Muscle of leg (tissue), 11 donors: ENCODE data around the gene NCAM2. TPM values are rescaled to one million over a fixed set of nuclear protein-coding genes. Genes with fewer than 3 reads are reported as not detected.
"Not testable (repeated sequence)": the region's sequence is repeated elsewhere in the genome, so short reads cannot be mapped to it uniquely, and the experiment has no call there.

Source experiments
- DNase-seq: peaks from one replicate; pipeline ENCODE4 v3.0.0; 2013
- H3K27ac ChIP-seq: one replicate; pipeline ENCODE4 v1.5.1; 2013; ENCODE audit warnings: mild to moderate bottlenecking, low read length, control low read depth
- H3K27me3 ChIP-seq: one replicate; pipeline ENCODE4 v1.6.1; 2013; ENCODE audit warnings: low read length; ENCODE audit not compliant: control insufficient read depth, insufficient read depth
- H3K36me3 ChIP-seq: one replicate; pipeline ENCODE4 v1.6.1; 2013; ENCODE audit warnings: low read length; ENCODE audit not compliant: control insufficient read depth, insufficient read depth
- H3K4me1 ChIP-seq: one replicate; pipeline ENCODE4 v1.6.1; 2013; ENCODE audit warnings: low read length; ENCODE audit not compliant: control insufficient read depth, insufficient read depth
- H3K4me3 ChIP-seq: one replicate; pipeline ENCODE4 v1.5.1; 2013; ENCODE audit warnings: low read length, control low read depth
- H3K9me3 ChIP-seq: replicated peaks from 2 replicates; pipeline ENCODE4 v1.6.1; 2013; ENCODE audit warnings: low read depth, low read length; ENCODE audit not compliant: control insufficient read depth
- WGBS: methylation state at CpG from one replicate; pipeline ENCODE4 v1.1.5; 2013; ENCODE audit warnings: missing lambda C conversion rate; ENCODE audit not compliant: insufficient coverage; 5-methylcytosine and 5-hydroxymethylcytosine counted together
- polyA plus RNA-seq, 8 donors: library from polyadenylated mRNA; unstranded; fragments of 120-200 nt; gene quantifications; one replicate each; pipeline versions ENCODE4 v1.2.1 to v1.2.3, GENCODE V29; 2013; ENCODE audit warnings: inconsistent platforms in 1 of 8, low replicate concordance in 1 of 8; ENCODE audit not compliant: insufficient read length in 8 of 8, insufficient read depth in 1 of 8
- total RNA-seq: library from RNA; stranded (reverse); fragments of 120-200 nt; gene quantifications from one replicate; pipeline ENCODE4 v1.2.4, GENCODE V29; 2013

Gene NCAM2
- total and polyA plus RNA-seq, 9 donors: 3.5 to 9.3 (median 4.7) TPM

DNA sequence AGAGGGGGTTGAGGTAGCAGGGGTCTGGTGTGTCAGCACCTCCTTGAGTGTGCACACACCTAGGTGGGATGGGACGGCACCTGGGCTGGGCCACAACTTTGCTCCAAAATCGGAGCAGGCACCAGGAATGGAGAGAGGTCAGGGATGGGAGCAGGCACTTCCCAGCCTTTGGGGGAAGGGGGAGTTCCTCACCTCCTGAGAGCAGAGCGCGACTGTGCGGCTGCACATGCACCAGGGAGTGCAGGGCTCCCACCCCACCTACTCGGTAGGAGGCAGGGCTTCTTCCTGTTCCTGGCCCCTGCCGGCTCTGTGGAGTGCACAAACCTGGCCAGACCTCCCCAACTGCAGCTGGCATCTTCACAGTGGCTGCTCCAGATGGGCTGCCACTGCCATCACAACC, 399.3 kb downstream of the NCAM2 start:
- Histone ChIP-seq H3K27me3 (no peaks in the 10 kb centered on the region), H3K9me3 (peaks cover 21% of the 10 kb centered on the region), H3K4me3 (no peak overlapping the region), H3K27ac (no peak overlapping the region), H3K4me1 (no peaks in the 10 kb centered on the region), H3K36me3 (no peaks in the 10 kb centered on the region)
- 94% methylated on average over 3 of the region's 7 CpGs for WGBS
- DNase-seq: no peak

DNA sequence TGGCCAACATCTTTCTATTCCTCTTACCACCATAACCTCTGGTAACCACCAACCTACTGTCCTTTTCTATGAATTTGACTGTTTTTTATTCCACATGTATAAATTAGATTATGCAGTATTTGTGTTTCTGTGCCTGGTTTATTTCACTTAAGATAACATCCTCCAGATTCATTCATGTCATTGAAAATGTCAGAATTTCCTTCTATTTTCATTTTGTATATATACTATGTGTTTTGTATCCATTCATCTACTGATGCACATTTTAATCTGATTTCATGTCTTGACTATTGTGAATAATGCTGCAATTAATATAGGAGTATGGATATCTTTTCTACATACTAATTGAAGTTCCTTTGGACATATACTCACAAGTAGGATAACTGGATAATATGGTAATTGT, 403.2 kb downstream of the NCAM2 start:
- Histone ChIP-seq H3K9me3 (peaks cover 19% of the 10 kb centered on the region), H3K27ac (no peak overlapping the region)
- no peak for DNase-seq

DNA sequence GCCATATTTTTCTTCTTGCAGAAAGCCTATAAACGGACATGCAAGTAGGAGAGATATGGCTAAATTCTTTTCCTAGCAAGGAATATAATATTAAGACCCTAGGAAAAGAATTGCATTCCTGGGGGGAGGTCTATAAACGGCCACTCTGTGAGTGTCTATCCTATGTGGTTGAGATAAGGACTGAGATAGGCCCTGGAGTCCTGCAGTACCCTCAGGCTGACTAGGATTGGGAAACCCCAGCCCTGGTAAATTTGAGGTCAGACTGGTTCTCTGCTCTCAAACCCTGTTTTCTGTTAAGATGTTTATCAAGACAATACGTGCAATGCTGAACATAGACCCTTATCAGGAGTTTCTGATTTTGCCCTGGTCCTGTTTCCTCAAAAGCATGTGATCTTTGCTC, 404.0 kb downstream of the NCAM2 start:
- peaks cover 12% of the 10 kb centered on the region for H3K9me3 ChIP-seq
- not testable (repeated sequence) for H3K4me1 ChIP-seq, DNase-seq, H3K36me3 ChIP-seq, H3K27me3 ChIP-seq, H3K27ac ChIP-seq, H3K4me3 ChIP-seq
- WGBS: 95% methylated on average over 2 of the region's 3 CpGs

More for the DNA sequence above, 403.2 kb downstream of the NCAM2 start:
- Histone ChIP-seq H3K36me3 (no peaks in the 10 kb centered on the region), H3K4me3 (no peak overlapping the region), H3K4me1 (no peaks in the 10 kb centered on the region), H3K27me3 (no peaks in the 10 kb centered on the region)

DNA sequence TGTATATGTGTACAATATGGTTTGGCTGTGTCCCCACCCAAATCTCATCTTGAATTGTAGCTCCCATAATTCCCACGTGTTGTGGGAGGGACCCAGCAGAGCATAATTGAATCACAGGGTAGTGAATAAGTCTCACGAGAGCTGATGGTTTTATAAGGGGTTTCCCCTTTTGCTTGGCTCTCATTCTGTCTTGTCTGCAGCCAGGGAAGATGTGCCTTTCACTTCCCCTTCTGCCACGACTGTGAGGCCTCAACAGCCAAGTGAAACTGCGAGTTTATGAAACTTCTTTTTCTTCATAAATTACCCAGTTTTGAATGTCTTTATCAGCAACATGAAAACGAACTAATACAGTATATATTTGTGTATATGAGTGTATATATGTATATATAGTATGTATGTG, 406.1 kb downstream of the NCAM2 start:
- H3K36me3 ChIP-seq, H3K27me3 ChIP-seq, H3K4me1 ChIP-seq, H3K4me3 ChIP-seq, H3K9me3 ChIP-seq, DNase-seq, H3K27ac ChIP-seq: not testable (repeated sequence)
- WGBS: no CpG with 5 or more reads among the region's 5 CpGs

DNA sequence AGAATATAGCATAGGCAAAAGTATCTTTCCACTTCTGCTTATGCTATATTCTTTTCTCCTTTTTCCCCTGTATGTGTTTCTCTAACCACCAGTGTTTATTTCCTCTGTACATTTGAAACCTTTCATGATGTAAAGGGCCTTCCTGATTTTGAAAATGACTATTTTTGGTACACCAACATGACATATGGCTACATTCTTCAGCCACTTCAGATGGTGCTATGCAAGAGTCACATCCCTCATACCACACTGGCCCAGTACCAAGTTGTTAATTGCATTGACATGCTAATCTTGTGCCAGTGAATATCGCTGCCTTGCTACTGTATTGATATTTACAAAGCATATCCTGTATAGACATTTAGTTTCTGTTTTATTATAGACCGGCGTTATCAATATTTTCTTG, 408.7 kb downstream of the NCAM2 start:
- no peaks in the 10 kb centered on the region for H3K36me3 ChIP-seq
- no CpG with 5 or more reads among the region's 3 CpGs for WGBS
- no peak overlapping the region for H3K27ac ChIP-seq
- peaks cover 6% of the 10 kb centered on the region for H3K9me3 ChIP-seq
- H3K4me3 ChIP-seq: no peak overlapping the region
- no peaks in the 10 kb centered on the region for H3K4me1 ChIP-seq
- no peaks in the 10 kb centered on the region for H3K27me3 ChIP-seq
- DNase-seq: no peak

DNA sequence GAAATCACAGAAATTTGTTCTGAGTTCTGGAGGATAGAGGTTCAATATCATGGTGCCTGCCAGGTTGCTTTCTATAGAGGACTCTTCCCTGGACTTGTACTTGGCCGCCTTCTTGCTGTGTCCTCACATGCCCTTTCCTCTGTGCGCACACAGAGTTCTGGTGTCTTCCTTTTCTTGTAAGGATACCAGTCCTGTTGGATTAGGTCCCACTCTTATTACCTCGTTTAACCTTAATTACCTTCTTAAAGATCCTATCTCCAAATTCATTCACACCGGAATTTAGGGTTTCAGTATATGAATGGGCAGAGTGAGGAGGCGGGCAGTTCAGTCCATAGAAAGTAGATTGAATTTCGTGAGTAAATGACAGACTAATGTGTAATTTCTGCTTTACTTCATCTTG, 413.9 kb downstream of the NCAM2 start:
- Histone ChIP-seq H3K27me3 (no peaks in the 10 kb centered on the region), H3K4me3 (no peak overlapping the region), H3K4me1 (no peaks in the 10 kb centered on the region), H3K36me3 (no peaks in the 10 kb centered on the region), H3K9me3 (no peaks in the 10 kb centered on the region), H3K27ac (no peak overlapping the region)
- no peak for DNase-seq
- WGBS: 100% methylated on average over 1 of the region's 6 CpGs

DNA sequence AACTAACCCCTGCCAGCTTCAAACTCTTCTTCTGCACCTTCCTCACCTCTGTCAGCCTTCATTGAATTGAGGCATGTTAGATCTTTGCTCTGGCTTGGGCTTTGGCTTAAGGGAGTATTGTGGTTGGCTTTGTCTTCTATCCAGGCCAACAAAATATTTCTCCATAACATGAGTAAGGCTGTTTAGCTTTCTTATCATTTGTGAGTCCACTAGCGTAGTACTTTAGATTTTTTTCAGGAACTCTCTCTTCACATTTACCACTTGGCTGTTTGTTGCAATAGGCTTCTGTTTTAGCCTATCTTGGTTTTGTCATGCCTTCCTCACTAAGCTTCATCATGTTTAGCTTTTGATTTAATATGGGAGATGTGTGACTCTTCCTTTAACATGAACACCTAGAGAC, 417.5 kb downstream of the NCAM2 start:
- Histone ChIP-seq H3K9me3 (no peaks in the 10 kb centered on the region), H3K27me3 (no peaks in the 10 kb centered on the region), H3K27ac (no peak overlapping the region), H3K36me3 (no peaks in the 10 kb centered on the region), H3K4me1 (no peaks in the 10 kb centered on the region), H3K4me3 (no peak overlapping the region)
- DNase-seq: no peak
- no CpG with 5 or more reads among the region's 1 CpG for WGBS

DNA sequence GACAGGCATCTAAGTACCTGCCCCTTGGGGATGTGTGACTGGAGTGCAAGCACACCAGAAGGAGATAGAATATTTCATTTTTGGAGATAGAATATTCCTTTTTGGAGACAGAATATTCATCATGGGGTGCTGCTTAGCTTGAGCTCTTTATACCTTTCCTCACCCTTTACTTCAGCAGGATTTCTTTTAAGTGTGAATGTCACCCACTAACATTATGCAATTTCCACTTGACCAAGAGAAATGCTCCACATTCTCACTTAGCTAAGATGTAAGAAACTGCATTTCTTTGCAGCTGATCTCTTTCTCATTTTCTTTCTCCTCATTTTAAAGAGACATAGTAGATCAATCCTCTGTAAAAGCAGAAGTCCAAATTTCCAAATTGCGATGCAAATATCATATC, 436.7 kb downstream of the NCAM2 start:
- no peak for DNase-seq
- Histone ChIP-seq H3K9me3 (no peaks in the 10 kb centered on the region), H3K4me1 (no peaks in the 10 kb centered on the region), H3K27me3 (no peaks in the 10 kb centered on the region), H3K27ac (no peak overlapping the region), H3K36me3 (no peaks in the 10 kb centered on the region), H3K4me3 (no peak overlapping the region)
- no CpG with 5 or more reads among the region's 1 CpG for WGBS

DNA sequence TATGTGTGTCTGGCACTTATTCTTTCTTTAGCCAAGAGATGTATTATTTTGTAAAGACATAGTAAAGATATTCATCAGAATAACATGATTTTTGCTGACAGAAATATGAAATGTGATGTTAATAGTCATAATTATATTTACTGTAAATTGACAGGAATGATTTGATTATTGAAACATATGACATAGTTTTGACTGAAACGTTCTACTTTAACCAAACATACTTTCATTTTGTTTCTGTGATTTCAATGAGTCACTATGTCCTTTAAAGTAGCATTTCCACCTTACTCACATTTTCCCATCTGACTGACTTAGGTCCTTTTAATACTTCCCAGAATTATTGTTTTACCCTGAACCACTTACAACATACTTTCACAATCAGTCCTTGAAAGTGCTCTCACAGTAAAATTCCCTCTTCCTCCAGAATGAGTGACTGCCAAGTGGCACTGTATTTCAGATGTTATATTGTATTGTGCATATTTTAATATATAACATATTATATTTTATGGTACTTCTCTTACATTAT, 437.9 kb downstream of the NCAM2 start:
- H3K27me3 ChIP-seq: no peaks in the 10 kb centered on the region
- H3K4me3 ChIP-seq: no peak overlapping the region
- peak; percentile 16 for DNase-seq
- H3K27ac ChIP-seq: no peak overlapping the region
- H3K36me3 ChIP-seq: no peaks in the 10 kb centered on the region
- no peaks in the 10 kb centered on the region for H3K4me1 ChIP-seq
- 20% methylated on average over 1 of the region's 1 CpG for WGBS
- H3K9me3 ChIP-seq: no peaks in the 10 kb centered on the region

DNA sequence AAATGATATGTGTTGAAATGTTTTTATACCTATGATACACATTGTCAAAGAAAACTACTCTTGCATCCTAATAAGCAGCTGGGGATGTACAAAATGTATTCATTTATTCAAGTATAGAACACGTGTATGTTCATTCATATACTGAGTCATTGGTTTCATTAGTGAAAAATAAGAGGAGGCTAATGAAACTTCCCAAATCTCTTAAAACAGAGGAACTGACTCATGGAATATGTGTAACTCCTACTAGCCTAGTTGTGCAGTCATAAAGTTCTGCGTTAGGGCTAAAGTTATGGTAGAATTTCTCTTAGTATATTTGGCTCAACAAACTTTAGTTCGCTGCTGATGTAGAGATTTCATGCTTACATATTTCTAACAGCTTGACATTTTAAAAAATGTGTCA, 441.6 kb downstream of the NCAM2 start:
- Histone ChIP-seq H3K36me3 (no peaks in the 10 kb centered on the region), H3K9me3 (no peaks in the 10 kb centered on the region), H3K27ac (no peak overlapping the region), H3K4me1 (no peaks in the 10 kb centered on the region), H3K27me3 (no peaks in the 10 kb centered on the region), H3K4me3 (no peak overlapping the region)
- WGBS: no CpG with 5 or more reads among the region's 3 CpGs
- no peak for DNase-seq

DNA sequence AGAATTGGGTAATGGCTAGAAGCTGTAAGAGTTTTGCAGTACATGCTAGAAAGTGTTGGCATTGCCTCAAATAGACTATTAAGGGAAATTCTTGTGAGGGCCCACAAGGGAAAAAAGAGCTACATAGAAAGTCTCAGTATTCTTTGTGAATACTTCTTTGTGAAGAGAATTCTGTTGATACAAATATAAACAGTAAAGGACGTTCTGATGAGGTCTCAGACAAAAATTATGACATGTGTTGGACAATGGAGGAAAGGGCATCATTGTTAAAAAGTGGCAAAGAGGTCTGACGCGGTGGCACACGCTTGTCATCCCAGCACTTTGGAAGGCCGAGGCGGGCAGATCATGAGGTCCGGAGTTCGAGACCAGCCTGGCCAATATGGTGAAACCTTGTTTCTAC, 458.9 kb downstream of the NCAM2 start:
- WGBS: 80% methylated on average over 7 of the region's 8 CpGs
- Histone ChIP-seq H3K36me3 (no peaks in the 10 kb centered on the region), H3K4me1 (no peaks in the 10 kb centered on the region), H3K4me3 (no peak overlapping the region), H3K9me3 (no peaks in the 10 kb centered on the region), H3K27me3 (no peaks in the 10 kb centered on the region), H3K27ac (no peak overlapping the region)
- no peak for DNase-seq
